ENCODE data around the gene SNX9.

DNA sequence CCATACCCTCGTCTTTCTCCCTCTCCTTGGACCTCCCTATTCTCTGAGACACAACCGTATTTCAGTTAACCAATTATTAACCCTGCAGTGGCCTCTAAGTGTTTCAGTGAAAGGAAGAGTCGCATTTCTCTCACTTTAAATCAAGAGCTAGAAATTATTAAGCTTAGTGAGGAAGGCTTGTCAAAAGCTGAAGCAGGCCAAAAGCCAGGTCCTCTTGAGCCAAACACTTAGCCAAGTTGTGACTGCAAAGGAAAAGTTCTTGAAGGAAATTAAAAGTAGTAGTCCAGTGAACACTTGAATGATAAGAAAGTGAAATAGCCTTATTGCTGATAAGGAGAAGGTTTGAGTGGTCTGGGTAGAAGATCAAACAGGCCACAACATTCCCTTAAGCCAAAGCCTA, 58.3 kb downstream of the SNX9 start:
- TF ChIP-seq, protein P1, sequence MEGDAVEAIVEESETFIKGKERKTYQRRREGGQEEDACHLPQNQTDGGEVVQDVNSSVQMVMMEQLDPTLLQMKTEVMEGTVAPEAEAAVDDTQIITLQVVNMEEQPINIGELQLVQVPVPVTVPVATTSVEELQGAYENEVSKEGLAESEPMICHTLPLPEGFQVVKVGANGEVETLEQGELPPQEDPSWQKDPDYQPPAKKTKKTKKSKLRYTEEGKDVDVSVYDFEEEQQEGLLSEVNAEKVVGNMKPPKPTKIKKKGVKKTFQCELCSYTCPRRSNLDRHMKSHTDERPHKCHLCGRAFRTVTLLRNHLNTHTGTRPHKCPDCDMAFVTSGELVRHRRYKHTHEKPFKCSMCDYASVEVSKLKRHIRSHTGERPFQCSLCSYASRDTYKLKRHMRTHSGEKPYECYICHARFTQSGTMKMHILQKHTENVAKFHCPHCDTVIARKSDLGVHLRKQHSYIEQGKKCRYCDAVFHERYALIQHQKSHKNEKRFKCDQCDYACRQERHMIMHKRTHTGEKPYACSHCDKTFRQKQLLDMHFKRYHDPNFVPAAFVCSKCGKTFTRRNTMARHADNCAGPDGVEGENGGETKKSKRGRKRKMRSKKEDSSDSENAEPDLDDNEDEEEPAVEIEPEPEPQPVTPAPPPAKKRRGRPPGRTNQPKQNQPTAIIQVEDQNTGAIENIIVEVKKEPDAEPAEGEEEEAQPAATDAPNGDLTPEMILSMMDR (IDR thresholded peaks at IDR 0.05; ENCODE audit: low read length): no peak
- TF ChIP-seq EZH2 (IDR thresholded peaks at IDR 0.05; ENCODE audit: borderline replicate concordance, low read length): no peak
